ENCODE data around the gene CNTLN.
"Not testable (repeated sequence)": the region's sequence is repeated elsewhere in the genome, so short reads cannot be mapped to it uniquely, and the experiment has no call there.

The CNTLN gene

DNA sequence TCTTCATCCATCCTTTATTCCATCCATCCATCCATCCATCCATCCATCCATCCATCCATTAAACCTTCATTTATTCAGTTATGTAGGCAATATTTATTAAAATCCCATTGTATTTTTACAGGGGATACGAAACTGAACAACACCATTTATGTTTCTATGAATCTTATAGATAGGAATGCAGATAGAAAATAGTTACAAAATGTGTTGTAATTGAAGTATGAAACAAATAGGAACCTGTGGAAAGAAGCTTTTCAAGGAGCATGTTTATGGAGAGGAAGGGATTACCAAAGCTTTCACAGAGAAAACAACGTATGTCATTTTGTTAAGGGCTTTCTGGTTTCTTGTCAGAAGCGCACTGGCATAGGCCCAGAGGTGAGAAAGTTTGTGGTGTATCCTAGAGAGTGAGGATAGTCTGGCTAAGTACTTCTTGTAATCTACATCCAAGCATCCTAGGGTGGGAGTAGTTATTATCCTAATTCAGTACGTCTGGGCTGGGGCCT is 184.0 kb downstream of the CNTLN start:
- DNase-seq (ENCODE audit: low read depth): peak; percentile 77

DNA sequence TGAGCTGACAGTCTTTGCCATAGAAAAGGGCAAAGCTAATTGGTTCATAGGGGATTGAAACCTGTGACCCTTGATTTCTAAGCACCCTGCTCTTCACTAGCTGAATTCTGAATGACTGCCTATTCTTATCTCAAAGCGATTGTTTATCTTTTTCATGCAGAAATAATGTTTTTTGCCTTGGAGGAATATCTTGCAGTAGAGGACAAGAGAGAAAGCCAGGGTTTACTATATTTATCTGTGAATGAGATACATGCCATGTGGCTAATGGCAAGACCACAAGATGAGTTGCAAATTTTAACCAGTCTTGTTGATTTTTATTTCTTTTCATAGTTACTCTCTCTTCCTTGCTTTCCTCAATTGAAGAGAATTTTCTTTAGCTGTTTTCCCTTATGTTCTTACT is 185.0 kb downstream of the CNTLN start:
- no peak for DNase-seq (ENCODE audit: low read depth)

DNA sequence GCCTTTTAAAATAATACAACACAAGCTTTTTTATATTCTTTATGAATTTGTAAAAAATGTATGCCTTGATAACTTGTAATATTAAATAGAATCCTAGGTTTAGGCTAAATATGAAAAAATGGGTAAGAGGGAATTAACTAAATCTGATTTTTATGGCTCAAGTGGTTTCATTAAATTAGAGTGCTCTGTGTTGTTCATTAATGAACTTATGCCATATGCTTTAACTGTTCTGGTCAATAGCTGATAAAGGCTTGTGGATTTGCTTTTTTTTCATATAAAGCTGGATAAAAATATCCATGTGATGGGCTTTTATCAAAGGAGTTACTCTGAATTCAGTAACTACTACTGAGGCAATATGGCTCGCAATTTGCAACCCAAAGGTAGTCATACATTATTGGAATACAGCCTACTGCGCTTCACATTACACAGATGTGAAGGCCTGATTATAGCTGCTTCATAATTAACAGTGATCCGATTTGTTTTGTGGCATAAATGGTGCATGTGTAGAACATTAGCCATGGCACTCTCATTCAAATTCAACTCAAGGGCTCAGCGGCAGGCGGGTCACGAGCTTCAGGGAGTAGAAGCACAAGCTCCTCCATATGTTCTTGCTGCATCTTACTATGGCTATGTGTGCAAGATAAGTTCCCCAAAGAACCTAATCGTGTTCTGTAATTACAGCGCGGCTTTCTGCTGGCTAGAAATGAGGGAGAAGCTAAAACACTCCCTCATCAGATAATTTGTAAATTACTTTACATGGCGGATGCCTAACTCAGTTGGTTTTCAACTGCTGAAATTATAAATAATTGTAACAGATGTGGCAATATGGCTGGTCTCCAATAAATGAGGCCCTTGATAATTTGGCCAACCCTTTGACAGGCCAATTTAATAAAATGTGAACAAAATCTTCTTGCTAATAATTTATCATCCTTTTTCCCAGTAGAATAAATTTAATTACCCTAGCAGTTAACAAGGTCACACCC is 188.3 kb downstream of the CNTLN start:
- no peak for DNase-seq (ENCODE audit: low read depth)

DNA sequence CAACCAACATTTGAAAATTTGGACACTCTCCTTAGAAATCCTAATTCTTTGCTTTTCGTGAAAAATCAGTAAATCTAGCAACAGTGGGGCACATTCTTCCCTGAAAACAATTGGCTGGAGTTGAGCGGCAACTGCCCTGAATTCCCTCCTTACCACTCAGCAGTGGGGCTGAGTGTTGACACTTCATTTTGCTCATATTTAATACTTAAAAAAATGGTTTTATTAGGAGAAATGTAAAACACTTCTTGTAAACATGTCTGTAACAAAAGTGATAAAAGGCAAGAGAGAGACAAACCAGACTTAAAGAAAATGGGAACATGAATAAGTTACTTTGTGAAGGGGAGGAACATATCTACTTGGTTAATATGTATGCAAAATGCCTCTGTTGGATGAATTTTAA is 193.5 kb downstream of the CNTLN start:
- DNase-seq (ENCODE audit: low read depth): no peak

DNA sequence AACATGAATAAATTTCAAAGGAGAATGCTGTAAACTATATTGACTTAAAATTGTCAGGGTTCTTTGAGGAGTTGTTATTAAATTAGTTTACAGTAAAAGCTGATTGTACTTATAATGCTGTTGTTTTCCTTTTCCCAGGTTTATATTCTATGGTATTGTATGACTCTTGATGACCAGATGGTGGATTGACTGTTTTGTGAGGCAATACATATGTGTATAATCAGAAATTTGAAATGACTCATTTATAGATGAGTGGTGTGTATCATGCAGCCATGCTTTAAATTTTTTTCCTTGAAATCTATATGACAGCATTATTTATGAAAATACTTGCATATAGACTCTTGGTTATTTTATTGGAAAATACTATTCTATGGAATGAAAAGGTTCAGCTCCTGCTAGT is 195.3 kb downstream of the CNTLN start:
- DNase-seq (ENCODE audit: low read depth): peak; percentile 20

DNA sequence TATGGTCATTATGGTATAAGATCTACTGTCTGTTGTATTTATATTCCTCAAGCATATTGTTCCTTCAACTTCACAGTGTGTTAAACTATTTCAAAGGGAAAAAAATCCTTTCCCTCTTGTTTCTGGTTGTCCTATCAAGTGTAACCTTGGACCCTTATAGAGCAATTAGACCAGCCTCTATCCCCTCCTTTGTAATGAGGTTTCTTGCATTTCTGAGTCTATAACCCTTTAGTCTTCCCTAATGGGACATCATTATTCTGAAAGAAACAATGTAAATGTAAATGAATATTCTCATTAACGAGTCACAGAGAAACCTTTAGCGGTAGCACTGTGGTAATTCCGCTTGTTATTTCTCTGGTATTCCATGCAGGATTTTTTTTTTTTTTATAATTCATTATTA is 197.3 kb downstream of the CNTLN start:
- DNase-seq (ENCODE audit: low read depth): no peak

DNA sequence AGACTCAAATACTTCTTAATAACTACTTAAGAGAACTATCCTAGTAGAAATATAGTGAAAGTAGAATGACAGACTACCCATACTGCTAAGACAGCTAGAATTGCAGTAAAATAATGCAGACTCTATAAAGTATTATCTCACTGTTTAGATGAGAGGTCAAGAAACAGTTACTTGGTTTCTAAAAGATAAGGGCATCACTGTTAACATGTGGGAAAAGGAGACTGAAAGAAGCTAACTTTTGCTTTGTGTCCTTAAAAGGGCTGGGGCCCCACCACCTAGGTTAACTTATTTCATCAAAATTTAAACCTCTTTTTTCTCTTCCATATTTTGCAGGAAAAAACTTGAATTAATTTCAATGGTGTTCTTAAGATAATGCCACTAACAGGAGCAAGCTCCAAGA is 204.3 kb downstream of the CNTLN start:
- no peak for DNase-seq (ENCODE audit: low read depth)

DNA sequence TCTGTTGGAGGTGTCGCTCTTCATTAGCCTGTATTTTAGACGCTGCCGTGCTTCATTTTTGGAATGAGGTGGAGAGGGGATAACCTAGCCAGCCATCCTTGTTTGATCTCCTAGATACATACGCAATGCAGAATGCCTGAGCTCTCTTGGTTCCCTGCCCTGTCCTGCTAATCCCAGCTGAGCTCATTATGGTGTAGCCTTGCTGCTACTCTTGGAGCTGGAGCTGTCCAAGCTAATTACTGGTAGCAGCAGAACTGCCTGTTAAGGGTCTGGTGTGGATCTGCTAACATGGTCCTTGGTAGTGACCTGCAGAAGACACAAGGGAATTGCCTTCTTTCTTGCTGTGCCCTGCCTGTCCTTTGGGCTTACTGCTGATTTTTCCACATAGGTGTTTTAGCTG is 207.9 kb downstream of the CNTLN start:
- no peak for DNase-seq (ENCODE audit: low read depth)

DNA sequence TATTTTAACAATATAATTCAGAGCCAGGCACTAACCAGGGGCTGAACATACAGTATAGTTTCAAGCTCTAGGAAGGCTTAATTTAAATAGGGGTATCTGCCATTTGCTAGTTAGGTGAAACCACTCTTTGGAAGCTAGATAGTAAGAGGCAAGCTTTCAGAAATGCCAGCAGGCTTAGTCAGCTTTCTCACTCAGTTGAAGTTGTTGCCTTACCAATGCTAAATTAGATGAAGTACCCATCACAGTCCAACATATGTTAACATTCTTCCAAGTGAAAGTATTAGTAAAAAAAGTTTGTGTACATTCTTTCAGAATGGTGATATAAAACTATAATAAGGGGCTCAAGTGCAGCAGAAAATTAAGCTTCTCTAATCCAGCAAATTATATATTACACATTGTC is 215.0 kb downstream of the CNTLN start:
- DNase-seq (ENCODE audit: low read depth): peak; percentile 73

DNA sequence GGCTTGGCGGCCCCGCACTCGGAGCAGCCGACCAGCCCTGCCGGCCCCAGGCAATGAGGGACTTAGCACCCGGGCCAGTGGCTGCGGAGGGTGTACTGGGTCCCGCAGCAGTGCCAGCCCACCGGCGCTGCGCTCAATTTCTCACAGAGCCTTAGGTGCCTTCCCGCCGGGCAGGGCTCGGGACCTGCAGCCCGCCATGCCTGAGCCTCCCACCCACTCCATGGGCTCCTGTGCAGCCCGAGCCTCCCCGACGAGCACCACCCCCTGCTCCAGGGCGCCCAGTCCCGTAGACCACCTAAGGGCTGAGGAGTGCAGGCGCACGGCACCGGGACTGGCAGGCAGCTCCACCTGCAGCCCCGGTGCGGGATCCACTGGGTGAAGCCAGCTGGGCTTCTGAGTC is 219.2 kb downstream of the CNTLN start:
- DNase-seq (ENCODE audit: low read depth): not testable (repeated sequence)

DNA sequence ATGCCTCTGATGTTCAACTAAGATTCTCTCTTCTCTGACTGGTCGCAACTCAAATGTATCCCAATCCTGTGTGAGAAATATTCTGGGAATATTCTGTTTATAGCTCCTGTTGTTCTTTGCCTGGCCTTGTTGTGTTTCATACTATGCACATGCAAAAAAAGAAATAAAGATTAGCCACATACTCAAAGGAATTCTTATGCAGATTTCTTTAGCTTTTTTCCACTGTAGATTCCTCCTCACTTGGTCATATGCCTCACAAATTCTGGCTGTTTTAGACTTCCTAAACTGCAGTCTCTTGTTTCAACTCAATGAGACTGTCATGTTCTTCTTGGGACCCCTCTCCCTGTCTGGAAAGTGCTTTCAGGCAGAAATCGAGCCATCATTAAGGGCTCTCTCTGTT is 226.5 kb downstream of the CNTLN start:
- DNase-seq (ENCODE audit: low read depth): no peak

DNA sequence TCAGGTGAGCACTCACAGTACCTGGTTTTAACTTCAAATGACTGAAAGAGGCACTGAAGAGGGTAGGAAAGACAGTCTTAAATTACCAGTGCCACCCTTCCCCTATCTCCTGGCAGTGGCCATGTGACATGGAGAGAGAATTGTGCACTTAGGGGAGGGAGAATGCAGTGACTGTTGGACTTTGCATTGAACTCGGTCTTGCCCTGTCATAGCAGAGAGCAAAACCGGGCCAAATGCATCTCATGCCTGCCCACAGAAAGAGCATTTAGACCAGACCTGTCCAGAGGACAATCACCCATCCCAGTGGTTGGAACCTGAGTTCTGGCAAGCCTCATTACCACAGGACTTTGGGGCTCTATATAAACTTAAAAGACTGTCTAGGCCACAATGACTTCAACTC is 232.2 kb downstream of the CNTLN start:
- no peak for DNase-seq (ENCODE audit: low read depth)

DNA sequence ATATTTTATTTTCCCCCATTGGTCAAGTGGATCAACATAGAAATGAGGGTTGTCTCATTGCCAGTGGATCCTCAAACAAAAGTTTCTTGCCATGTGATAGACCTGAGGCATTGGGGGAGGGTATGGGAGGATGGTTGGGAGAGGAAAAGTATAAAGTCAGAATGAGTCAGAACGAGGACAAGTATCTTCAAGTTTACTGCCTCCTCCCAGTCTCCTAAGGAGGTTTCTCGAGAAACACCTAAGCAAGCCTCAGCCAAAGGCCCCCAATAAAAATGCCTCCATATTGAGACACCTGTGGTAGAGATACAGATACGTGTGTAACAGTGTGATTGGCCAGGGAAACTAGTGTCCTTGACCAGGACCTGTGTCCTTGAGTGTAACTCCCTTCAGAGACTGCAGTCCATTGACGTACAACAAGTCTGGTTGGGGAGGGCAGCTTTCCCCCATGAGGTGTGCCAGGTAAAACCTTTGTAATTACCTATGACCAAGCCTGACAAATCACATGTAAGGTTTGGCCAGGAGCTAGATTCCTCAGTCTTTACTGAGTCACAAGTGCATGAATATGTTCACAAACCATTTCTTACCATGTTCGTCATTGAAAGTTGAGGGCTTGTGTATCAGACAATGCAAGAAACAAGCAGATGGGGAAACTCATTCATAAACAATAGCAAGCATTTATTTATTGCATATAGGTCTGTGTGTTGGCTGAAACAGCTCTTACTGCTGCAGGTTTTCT is 245.5 kb downstream of the CNTLN start:
- DNase-seq (ENCODE audit: low read depth): no peak

DNA sequence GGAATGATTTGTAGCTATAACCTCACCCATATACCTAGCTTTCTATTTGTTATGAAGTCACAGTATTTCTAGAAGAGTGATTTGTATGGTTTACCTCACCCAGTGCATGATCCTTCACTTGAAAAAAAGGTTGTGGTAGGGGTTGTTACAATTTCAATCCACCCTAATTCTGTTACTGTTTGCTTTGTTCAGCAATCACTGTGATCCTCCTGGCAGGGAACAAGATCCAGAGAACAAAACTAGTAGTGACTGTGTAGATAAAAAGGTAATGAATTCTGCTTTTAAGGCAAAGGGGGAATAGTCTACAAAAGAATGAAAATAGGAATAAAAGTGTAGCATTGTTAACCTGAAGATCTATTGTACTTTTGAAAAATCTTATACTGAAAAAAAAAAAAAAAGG is 252.7 kb downstream of the CNTLN start:
- no peak for DNase-seq (ENCODE audit: low read depth)

DNA sequence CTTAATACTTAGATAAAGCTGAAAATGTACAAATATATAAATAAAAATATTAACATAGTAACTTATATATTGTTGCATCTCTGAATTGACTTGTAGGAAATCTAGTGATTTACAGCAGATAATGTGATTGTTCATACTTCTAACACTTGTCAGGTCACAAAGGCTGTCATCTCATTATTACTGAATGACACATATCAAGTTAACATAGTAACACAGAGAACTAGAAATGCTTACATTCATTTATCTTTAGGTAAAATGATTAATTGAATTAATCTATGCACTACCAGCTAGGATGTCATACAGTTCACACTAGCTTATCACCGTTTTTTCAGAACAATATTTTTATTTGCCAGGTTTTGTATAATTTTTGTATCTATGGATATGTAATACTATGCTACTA is 254.2 kb downstream of the CNTLN start:
- DNase-seq (ENCODE audit: low read depth): no peak

DNA sequence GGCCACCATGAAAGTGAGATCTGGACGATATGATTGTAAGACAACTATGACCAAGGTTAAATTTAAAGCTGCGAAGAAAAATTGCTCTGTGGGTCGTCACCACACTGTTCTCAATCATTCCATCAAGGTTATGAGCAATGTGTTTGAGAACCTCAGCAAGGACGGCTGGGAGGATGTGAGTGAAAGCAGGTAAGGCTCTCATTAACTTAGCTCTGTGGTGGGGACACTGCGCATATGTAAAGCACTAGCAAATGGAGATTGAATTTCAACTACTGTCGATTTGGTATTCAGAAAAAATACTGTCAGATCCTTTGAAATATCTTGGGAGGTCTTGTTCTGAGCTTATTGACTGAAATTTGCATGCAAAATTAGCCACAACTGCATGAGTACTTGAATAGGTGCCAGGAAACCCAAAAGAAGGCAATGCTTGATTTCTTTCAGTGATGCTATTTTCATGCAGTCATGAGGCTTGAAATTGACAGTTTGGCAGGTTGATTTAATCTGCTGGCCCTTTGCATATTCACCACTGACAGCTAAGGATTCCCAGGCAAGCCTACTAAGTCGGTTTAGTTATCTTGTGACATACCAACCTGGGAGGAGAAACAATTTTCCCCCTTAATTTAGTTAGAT is 260.2 kb downstream of the CNTLN start:
- DNase-seq (ENCODE audit: low read depth): no peak

DNA sequence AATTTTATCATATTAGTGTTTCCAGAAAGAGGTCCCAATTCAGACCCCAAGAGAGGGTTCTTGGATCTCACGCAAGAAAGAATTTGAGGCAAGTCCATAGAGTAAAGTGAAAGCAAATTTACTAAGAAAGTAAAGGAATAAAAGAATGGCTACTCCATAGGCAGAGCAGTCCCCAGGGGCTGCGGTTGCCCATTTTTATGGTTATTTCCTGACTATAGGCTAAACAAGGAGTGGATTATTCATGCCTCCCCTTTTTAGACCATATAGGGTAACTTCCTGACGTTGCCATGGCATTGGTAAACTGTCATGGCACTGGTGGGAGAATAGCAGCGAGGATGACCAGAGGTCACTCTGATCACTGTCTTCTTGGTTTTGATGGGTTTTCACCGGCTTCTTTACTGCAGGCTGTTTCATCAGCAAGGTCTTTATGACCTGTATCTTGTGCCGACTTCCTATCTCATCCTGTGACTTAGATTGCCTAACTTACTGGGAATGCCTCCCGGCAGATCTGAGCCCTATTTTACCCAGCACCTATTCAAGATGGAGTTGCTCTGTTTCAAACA is 262.4 kb downstream of the CNTLN start:
- not testable (repeated sequence) for DNase-seq (ENCODE audit: low read depth)

DNA sequence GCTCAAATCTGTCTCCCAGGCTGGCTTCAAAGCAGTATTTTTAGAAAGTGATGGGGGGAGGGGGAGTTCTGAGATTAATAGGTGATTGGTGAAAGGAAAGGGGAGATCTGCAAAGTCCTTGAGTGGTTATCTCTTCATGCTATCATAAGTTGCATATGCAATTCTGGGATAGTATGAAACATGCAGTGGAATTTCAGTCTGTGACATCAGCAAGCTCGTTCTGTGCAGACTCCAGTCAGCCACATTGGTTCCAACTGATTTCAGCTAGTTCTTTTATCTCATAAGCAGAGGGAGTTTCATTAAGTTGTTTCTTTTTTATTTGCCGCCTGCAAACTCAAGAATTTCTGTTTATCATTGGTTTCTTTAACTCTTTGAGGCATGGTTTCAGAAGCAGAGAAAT is 263.5 kb downstream of the CNTLN start:
- DNase-seq (ENCODE audit: low read depth): peak; percentile 5

DNA sequence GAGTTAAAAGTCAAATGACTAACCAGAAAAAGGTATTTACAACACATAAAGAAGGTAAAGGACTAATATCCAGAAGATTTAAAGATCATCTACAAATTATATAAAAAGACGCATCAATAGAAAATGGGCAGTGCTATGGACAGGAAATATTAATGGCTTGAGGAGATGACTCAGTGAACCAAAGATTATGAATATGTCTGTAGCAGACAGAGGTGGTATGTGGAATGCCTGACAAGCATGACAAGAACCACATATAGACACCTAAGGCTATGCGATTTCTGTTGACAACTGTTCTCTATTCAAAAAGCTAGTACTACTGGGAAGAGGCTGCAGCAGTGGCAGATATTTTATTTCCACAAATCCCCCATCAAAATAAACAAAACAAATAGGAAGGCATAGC is 267.0 kb downstream of the CNTLN start:
- DNase-seq (ENCODE audit: low read depth): peak; percentile 39

DNA sequence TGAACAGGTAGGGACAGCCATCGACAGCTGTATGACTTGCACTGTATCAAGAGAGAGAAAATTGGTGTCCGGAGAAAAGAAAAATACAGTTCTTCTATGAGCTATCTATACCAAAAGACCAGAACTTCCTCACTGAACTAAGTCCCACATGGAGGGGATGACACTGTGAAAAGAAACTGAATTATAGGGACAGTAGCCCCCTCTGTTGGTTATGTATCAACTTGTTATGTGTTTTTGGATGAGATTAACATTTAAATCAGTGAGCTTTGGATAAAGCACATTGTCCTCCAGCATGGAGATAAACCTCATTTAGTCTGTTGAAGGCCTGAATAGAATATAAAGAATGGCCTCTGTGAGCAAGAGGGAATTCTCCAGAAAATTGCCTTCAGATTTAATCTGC is 267.5 kb downstream of the CNTLN start:
- DNase-seq (ENCODE audit: low read depth): peak; percentile 36

DNA sequence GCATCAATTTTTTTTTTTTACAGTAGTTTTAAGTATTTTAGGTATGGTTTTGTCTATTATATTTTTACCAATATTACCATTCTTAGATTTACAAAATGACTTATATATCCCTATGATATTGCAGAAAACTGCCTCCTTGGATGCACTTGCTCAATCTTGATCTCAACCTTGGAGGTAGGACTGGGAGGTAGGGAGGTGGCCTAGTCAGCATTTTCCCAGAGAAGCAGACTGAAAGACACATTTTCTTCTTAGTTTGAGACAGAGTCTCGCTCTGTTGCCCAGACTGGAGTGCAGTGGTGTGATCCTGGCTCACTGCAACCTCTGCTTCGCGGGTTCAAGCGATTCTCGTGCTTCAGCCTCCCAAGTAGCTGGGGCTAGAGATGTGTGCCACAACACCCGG is 268.7 kb downstream of the CNTLN start:
- no peak for DNase-seq (ENCODE audit: low read depth)

DNA sequence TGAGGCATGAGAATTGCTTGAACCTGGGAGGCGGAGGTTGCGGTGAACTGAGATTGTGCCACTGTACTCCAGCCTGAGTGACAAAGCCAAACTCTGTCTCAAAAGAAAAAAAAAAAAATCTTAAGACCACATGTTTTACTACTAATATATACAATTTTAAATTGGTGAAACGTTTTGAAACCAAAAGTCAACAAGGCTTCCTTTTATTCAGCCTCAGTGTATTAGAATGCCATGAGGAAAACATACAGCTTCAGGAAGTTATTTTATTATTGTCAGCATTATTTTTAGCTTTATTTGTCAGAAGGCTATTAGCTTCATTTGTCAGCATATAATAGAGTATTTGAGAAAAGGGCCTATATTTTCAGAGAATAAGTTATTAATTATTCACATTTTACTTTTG is 280.1 kb downstream of the CNTLN start:
- no peak for DNase-seq (ENCODE audit: low read depth)

Data from iris pigment epithelial cell (primary cell).